ENCODE results near the gene IL1RN.

DNA sequence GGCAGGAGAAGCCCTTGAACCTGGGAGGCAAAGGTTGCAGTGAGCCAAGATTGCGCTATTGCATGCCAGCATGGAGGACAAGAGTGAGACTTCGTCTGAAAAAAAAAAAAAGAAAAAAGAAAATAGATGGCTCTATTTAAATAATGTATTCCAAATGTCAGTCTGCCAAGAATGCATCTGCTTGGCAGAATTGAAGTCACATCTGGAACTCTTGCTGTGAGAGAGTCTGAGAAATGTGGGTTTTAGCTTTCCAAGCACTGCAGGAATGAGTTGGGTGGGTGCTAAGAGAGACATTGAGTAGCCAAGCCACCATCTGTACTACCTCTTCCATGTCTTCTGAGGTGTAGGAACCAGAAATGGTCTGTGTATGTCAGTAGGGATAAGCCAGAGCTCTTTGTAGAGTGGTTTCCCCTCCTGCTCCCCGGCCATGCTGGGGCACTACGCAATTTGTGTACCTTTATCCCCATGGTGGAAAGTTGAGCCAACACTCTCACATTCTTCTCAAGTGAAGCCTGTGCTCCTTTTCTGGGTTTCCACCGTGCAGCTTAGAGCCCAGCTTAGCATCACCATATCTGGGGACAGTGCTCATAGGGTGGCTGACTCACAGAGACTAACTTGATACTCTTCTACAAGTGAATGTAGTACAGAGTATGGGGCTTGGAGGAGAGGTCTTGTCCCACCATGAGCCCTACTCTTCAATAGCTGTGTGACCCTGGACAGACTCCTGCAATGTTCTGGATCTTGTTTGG, 34.4 kb upstream of the IL1RN start:
- TF ChIP-seq EZH2 (IDR thresholded peaks at IDR 0.05; ENCODE audit: insufficient read depth, poor library complexity, severe bottlenecking) (no peak), EZH2phosphoT487 (IDR thresholded peaks at IDR 0.05; ENCODE audit: insufficient read depth, low read depth) (no peak)
